Endothelial cell of umbilical vein (primary cell): ENCODE data around the gene SFI1. TPM values are rescaled to one million over a fixed set of nuclear protein-coding genes. Genes with fewer than 3 reads are reported as not detected.

Source experiments
- BruUV-seq: library from RNA; stranded (reverse); fragments of 400-500 nt; replicated peaks from 2 replicates; lab custom pipeline; 2021; lab: Mats Ljungman, UMichigan
- CTCF ChIA-PET: fragments of 300-600, 350-600 bp; sonication (Branson Sonifier 250); formaldehyde crosslinking; loops from one replicate; lab custom pipeline; 2021; ENCODE audit warnings: antibody characterized with exemption, inconsistent platforms; lab: Charles Lee
- POLR2A ChIA-PET: fragments of 300-600, 350-600 bp; sonication (Branson Sonifier 250); formaldehyde crosslinking; loops from one replicate; lab custom pipeline; 2021; ENCODE audit warnings: antibody characterized with exemption, inconsistent platforms; lab: Charles Lee
- DNase-seq: peaks from one replicate; pipeline ENCODE4 v3.0.0-alpha.2; 2011; ENCODE audit warnings: low read depth, low spot score
- FAIRE-seq: peaks from 2 replicates; lab custom pipeline; 2011; peaks lifted over from hg19 to GRCh38; lab: Jason Lieb, UNC
- H2AFZ ChIP-seq: 2 replicates; pipeline ENCODE4 v1.6.0; 2012; ENCODE audit warnings: low read depth, low read length, control low read depth, inconsistent platforms
- H3K27ac ChIP-seq: 2 replicates; pipeline ENCODE4 v1.5.1; 2011; ENCODE audit warnings: low read depth, mild to moderate bottlenecking, control low read depth, low read length, moderate library complexity; ENCODE audit not compliant: insufficient read depth
- H3K27me3 ChIP-seq, 2 experiments: 2 replicates each; pipeline versions ENCODE4 v1.6.0 to v1.6.1; 2011; ENCODE audit warnings: low read length in 2 of 2, mixed read lengths in 1 of 2; ENCODE audit not compliant: control insufficient read depth in 2 of 2, insufficient read depth in 2 of 2
- H3K36me3 ChIP-seq, 2 experiments: 2 replicates in 1 of 2; 3 replicates in 1 of 2; pipeline ENCODE4 v1.5.1; 2011; ENCODE audit warnings: low read length in 2 of 2, mild to moderate bottlenecking in 1 of 2, moderate library complexity in 1 of 2; ENCODE audit not compliant: control insufficient read depth in 2 of 2, insufficient read depth in 2 of 2; ENCODE audit errors: extremely low read depth in 1 of 2
- H3K4me1 ChIP-seq: 3 replicates; pipeline ENCODE4 v1.5.1; 2011; ENCODE audit warnings: mild to moderate bottlenecking, low read length; ENCODE audit not compliant: control insufficient read depth, insufficient read depth; ENCODE audit errors: extremely low read depth
- H3K4me2 ChIP-seq: 2 replicates; pipeline ENCODE4 v1.6.1; 2011; ENCODE audit warnings: low read length, control low read depth, mixed read lengths; ENCODE audit not compliant: insufficient read depth
- H3K4me3 ChIP-seq, 3 experiments: fragments of 200-600 bp in 1 of 3; sonication (generic), shearing (Covaris generic) in 1 of 3; replicated peaks in 1 of 3; 2 replicates each; pipeline ENCODE4 v1.5.1; 2011 to 2016; ENCODE audit warnings: control low read depth in 3 of 3, low read length in 3 of 3, mild to moderate bottlenecking in 2 of 3, inconsistent platforms in 1 of 3, low read depth in 1 of 3, moderate library complexity in 1 of 3; ENCODE audit not compliant: insufficient read depth in 1 of 3
- H3K79me2 ChIP-seq: 2 replicates; pipeline ENCODE4 v1.6.0; 2012; ENCODE audit warnings: low read length, inconsistent platforms; ENCODE audit not compliant: control insufficient read depth, insufficient read depth
- H3K9ac ChIP-seq: replicated peaks from 2 replicates; pipeline ENCODE3; 2011; ENCODE audit warnings: low read length, control low read depth; ENCODE audit not compliant: insufficient read depth; ENCODE audit errors: extremely low read depth
- H3K9me1 ChIP-seq: replicated peaks from 3 replicates; pipeline ENCODE4 v1.6.0; 2011; ENCODE audit warnings: mild to moderate bottlenecking, low read length; ENCODE audit not compliant: control insufficient read depth, insufficient read depth; ENCODE audit errors: extremely low read depth
- H3K9me3 ChIP-seq: replicated peaks from 2 replicates; pipeline ENCODE4 v1.5.1; 2012; ENCODE audit warnings: low read length, inconsistent platforms; ENCODE audit not compliant: control insufficient read depth, insufficient read depth
- H4K20me1 ChIP-seq: replicated peaks from 2 replicates; pipeline ENCODE3; 2011; ENCODE audit warnings: mild to moderate bottlenecking, low read length; ENCODE audit not compliant: control insufficient read depth, insufficient read depth; ENCODE audit errors: extremely low read depth
- CTCF ChIP-seq, 2 donors: IDR thresholded peaks; 1 replicate in 1 of 2; 2 replicates in 1 of 2; pipeline ENCODE4 v1.5.1; 2011; ENCODE audit warnings: low read length in 2 of 2, mild to moderate bottlenecking in 2 of 2, moderate library complexity in 2 of 2, control low read depth in 1 of 2, inconsistent platforms in 1 of 2, low read depth in 1 of 2; ENCODE audit not compliant: insufficient read depth in 1 of 2; ENCODE audit errors: extremely low read depth in 1 of 2
- EZH2 ChIP-seq: IDR thresholded peaks from 2 replicates; pipeline ENCODE4 v1.6.1; 2012; ENCODE audit warnings: borderline replicate concordance, low read depth, mild to moderate bottlenecking, moderate library complexity, low read length, inconsistent platforms; ENCODE audit not compliant: severe bottlenecking
- FOS ChIP-seq: IDR thresholded peaks from 2 replicates; pipeline ENCODE4 v1.6.1; 2011; ENCODE audit warnings: mild to moderate bottlenecking, low read length, moderate library complexity, borderline replicate concordance; ENCODE audit not compliant: insufficient read depth
- GATA2 ChIP-seq: IDR thresholded peaks from 2 replicates; pipeline ENCODE4 v1.7.0; 2011; ENCODE audit warnings: low read depth, mild to moderate bottlenecking, moderate library complexity, mixed read lengths, low read length; ENCODE audit not compliant: insufficient read length, insufficient read depth
- JUN ChIP-seq: IDR thresholded peaks from 2 replicates; pipeline ENCODE4 v1.6.1; 2011; ENCODE audit warnings: borderline replicate concordance, low read depth; ENCODE audit not compliant: insufficient read length, insufficient read depth
- MAX ChIP-seq: IDR thresholded peaks from 2 replicates; pipeline ENCODE4 v1.6.1; 2011; ENCODE audit not compliant: insufficient read depth, insufficient read length
- MYC ChIP-seq: IDR thresholded peaks from one replicate; pipeline ENCODE4 v1.6.1; 2011; ENCODE audit warnings: mild to moderate bottlenecking, low read depth, low read length
- POLR2A ChIP-seq: IDR thresholded peaks from 2 replicates; pipeline ENCODE4 v1.6.1; 2012; ENCODE audit warnings: low read depth, mild to moderate bottlenecking, control low read depth, low read length
- POLR2AphosphoS5 ChIP-seq: IDR thresholded peaks from 2 replicates; pipeline ENCODE4 v1.6.1; 2012; ENCODE audit warnings: low read depth, mild to moderate bottlenecking, control low read depth, low read length, moderate library complexity; ENCODE audit not compliant: insufficient read depth
- dilution Hi-C: fragments of 300-500 bp; cut with MboI; formaldehyde crosslinking; loops from one replicate; pipeline ENCODE4 v1.15.0; 2019; ENCODE audit warnings: low sequenced_read_pairs; ENCODE audit not compliant: extremely low pct_ligation_motif_present
- intact Hi-C: fragments of 100-400 bp; cut with micrococcal nuclease; formaldehyde crosslinking; loops from one replicate; pipeline ENCODE4 v1.10.0; 2022
- polyA plus RNA-seq, 4 experiments: library from polyadenylated mRNA; depleted of rRNA in 3 of 4; stranded (reverse) in 3 of 4; unstranded in 1 of 4; fragments of >200 nt; gene quantifications; 2 replicates each; pipeline versions ENCODE4 v1.2.1 to v1.2.3, GENCODE V29; 2011 to 2012; ENCODE audit warnings: missing spikeins in 1 of 4
- total RNA-seq: library from RNA; stranded (reverse); gene quantifications from 2 replicates; pipeline ENCODE4 v1.2.3, GENCODE V29; 2021

The SFI1 gene
- total and polyA plus RNA-seq, 2 donors (not counting 3 experiments of a cell fraction or from before 2014, with no cell fraction given), result 12.5 to 46.4 TPM

DNA sequence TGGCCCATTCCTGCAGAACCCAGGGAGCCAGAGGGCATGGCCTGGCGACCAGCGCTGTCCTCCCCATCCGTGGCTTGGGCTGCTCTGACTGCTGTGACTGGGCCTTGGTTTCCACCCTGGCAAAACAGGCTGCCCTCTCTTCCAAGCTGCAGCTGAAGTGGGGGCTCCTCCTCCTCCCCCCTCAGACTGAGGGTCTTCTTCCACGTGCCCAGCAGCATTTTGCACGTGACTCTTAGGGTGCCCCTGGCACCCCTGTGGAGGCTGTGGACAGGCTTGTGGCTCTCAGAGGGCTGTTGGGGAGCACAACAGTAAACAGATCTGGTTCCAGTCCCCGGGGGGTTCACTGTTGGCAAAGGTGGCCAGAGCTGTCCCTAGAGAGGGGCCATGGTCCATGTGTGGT is 114.3 kb downstream of the SFI1 start:
- no peaks in the 10 kb centered on the region for H3K4me1 ChIP-seq
- no peaks in the 10 kb centered on the region for H3K79me2 ChIP-seq
- intact Hi-C loops (no loop called here), dilution Hi-C loops (no loop called here)
- no peaks in the 10 kb centered on the region for H3K9me1 ChIP-seq
- H3K9me3 ChIP-seq, result no peaks in the 10 kb centered on the region
- DNase-seq (no peak), FAIRE-seq (no peak)
- H2AFZ ChIP-seq, result no peak overlapping the region
- BruUV-seq, result no TSS peak
- POLR2A ChIA-PET, result no interaction called here
- no peak overlapping the region for H3K4me2 ChIP-seq
- no peaks in the 10 kb centered on the region for H4K20me1 ChIP-seq
- H3K4me3 ChIP-seq, result no peak overlapping the region
- CTCF ChIA-PET, result interaction anchor here (0.6 to 1.8 kb wide), 4 partner anchors 9 to 177 kb away, joined by 3 to 11 read pairs (median 4); no protein-coding TSS in a partner anchor
- H3K27me3 ChIP-seq, result no peaks in the 10 kb centered on the region
- H3K36me3 ChIP-seq, result no peaks in the 10 kb centered on the region
- no peak overlapping the region for H3K9ac ChIP-seq
- H3K27ac ChIP-seq, result no peak overlapping the region
- TF ChIP-seq MAX (no peak), JUN (no peak), POLR2A (no peak), CTCF (IDR thresholded peaks at IDR 0.05; ENCODE audit: extremely low read depth in 1 of 2, insufficient read depth in 1 of 2, low read depth in 1 of 2, low read length in 2 of 2) (no peak), MYC (no peak), POLR2AphosphoS5 (no peak), GATA2 (no peak), FOS (no peak), EZH2 (no peak)
